SK-N-SH treated with all-trans-retinoic acid at 6 μM for 48 hours (cell line): Measurements from ENCODE around the gene GLRX3.

ENCODE experiments used
- ESRRG ChIP-seq: fragments of 250-450 bp; sonication (Bioruptor Pico); IDR thresholded peaks from 2 replicates; pipeline ENCODE4 v1.6.1; 2021; ENCODE audit warnings: mild to moderate bottlenecking
- GLIS3 ChIP-seq: fragments of 250-450 bp; sonication (Bioruptor Pico); IDR thresholded peaks from 2 replicates; pipeline ENCODE4 v1.5.0; 2020; ENCODE audit warnings: mild to moderate bottlenecking, moderate library complexity
- ISL1 ChIP-seq: fragments of 250-450 bp; sonication (Bioruptor Pico); IDR thresholded peaks from 2 replicates; pipeline ENCODE4 v2.1.2; 2022; ENCODE audit warnings: mild to moderate bottlenecking, moderate library complexity
- SNAI2 ChIP-seq: fragments of 250-450 bp; sonication (Bioruptor Pico); IDR thresholded peaks from 2 replicates; pipeline ENCODE4 v1.5.0; 2020; ENCODE audit warnings: mild to moderate bottlenecking, moderate library complexity
- TCF4 ChIP-seq: fragments of 250-450 bp; sonication (Bioruptor Pico); IDR thresholded peaks from 2 replicates; pipeline ENCODE4 v1.8.0; 2021; ENCODE audit warnings: mild to moderate bottlenecking, moderate library complexity, borderline replicate concordance
- TOX ChIP-seq: fragments of 250-450 bp; sonication (Bioruptor Pico); IDR thresholded peaks from 2 replicates; pipeline ENCODE4 v1.8.0; 2021; ENCODE audit warnings: mild to moderate bottlenecking, moderate library complexity, borderline replicate concordance
- ZC3H10 ChIP-seq: fragments of 250-450 bp; sonication (Bioruptor Pico); IDR thresholded peaks from 2 replicates; pipeline ENCODE4 v1.5.1; 2021; ENCODE audit warnings: mild to moderate bottlenecking, moderate library complexity
- ZNF70 ChIP-seq: fragments of 450-650 bp; formaldehyde crosslinking; IDR thresholded peaks from 2 replicates; pipeline ENCODE4 v1.5.0; 2020; ENCODE audit warnings: mild to moderate bottlenecking, moderate library complexity
- ZNF8 ChIP-seq: fragments of 450-650 bp; formaldehyde crosslinking; IDR thresholded peaks from 2 replicates; pipeline ENCODE4 v1.5.0; 2020; ENCODE audit warnings: mild to moderate bottlenecking, moderate library complexity
- TF ChIP-seq, protein P1 (sequence below): fragments of 250-450 bp; sonication (Bioruptor Pico); IDR thresholded peaks from 2 replicates; pipeline ENCODE4 v1.8.0; 2020; ENCODE audit warnings: mild to moderate bottlenecking, moderate library complexity, borderline replicate concordance
- TF ChIP-seq, protein P2 (sequence below): fragments of 250-450 bp; sonication (Bioruptor Pico); IDR thresholded peaks from 2 replicates; pipeline ENCODE4 v1.5.1; 2020; ENCODE audit warnings: low read depth, mild to moderate bottlenecking, moderate library complexity
- TF ChIP-seq, protein P3 (sequence below): fragments of 250-450 bp; sonication (Bioruptor Pico); IDR thresholded peaks from 2 replicates; pipeline ENCODE4 v1.5.1; 2021; ENCODE audit warnings: mild to moderate bottlenecking, moderate library complexity
- TF ChIP-seq, protein P4 (sequence below): fragments of 250-450 bp; sonication (Bioruptor Pico); IDR thresholded peaks from 2 replicates; pipeline ENCODE4 v1.8.0; 2021; ENCODE audit warnings: low read depth, mild to moderate bottlenecking, moderate library complexity, borderline replicate concordance
- TF ChIP-seq, protein P5 (sequence below): fragments of 250-450 bp; sonication (Bioruptor Pico); IDR thresholded peaks from 2 replicates; pipeline ENCODE4 v1.5.0; 2020; ENCODE audit warnings: mild to moderate bottlenecking, moderate library complexity

DNA sequence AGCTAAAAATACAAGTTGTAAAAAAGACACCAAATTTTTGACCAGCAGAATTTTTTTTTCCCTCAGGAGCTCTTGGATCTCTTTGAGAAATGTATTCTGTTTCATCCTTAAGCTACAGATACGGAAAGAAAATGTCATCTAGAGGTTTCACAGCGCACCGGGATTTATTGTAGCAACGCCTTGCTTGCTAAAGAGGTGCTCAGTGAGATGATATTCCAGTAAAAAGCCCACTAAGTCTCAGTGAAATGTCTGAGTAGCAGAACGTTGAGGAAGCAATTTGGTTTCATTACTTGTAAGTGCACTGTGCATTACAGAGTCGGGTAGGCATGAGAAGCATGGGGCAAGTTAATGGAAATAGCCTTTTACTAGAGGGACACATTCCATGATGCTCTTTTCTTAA, 62.5 kb downstream of the GLRX3 start:
- TF ChIP-seq TCF4 (no peak), ISL1 (CRISPR knock-in tag) (no peak), SNAI2 (no peak), ZC3H10 (no peak), ZNF8 (no peak), ESRRG (CRISPR knock-in tag) (no peak), TOX (CRISPR knock-in tag) (no peak), ZNF70 (CRISPR knock-in tag) (no peak), GLIS3 (CRISPR knock-in tag) (no peak)
- TF ChIP-seq, protein P1, sequence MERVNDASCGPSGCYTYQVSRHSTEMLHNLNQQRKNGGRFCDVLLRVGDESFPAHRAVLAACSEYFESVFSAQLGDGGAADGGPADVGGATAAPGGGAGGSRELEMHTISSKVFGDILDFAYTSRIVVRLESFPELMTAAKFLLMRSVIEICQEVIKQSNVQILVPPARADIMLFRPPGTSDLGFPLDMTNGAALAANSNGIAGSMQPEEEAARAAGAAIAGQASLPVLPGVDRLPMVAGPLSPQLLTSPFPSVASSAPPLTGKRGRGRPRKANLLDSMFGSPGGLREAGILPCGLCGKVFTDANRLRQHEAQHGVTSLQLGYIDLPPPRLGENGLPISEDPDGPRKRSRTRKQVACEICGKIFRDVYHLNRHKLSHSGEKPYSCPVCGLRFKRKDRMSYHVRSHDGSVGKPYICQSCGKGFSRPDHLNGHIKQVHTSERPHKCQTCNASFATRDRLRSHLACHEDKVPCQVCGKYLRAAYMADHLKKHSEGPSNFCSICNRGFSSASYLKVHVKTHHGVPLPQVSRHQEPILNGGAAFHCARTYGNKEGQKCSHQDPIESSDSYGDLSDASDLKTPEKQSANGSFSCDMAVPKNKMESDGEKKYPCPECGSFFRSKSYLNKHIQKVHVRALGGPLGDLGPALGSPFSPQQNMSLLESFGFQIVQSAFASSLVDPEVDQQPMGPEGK (CRISPR knock-in tag) = no peak
- TF ChIP-seq, protein P2, sequence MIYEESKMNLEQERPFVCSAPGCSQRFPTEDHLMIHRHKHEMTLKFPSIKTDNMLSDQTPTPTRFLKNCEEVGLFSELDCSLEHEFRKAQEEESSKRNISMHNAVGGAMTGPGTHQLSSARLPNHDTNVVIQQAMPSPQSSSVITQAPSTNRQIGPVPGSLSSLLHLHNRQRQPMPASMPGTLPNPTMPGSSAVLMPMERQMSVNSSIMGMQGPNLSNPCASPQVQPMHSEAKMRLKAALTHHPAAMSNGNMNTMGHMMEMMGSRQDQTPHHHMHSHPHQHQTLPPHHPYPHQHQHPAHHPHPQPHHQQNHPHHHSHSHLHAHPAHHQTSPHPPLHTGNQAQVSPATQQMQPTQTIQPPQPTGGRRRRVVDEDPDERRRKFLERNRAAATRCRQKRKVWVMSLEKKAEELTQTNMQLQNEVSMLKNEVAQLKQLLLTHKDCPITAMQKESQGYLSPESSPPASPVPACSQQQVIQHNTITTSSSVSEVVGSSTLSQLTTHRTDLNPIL (CRISPR knock-in tag) = no peak
- TF ChIP-seq, protein P3, sequence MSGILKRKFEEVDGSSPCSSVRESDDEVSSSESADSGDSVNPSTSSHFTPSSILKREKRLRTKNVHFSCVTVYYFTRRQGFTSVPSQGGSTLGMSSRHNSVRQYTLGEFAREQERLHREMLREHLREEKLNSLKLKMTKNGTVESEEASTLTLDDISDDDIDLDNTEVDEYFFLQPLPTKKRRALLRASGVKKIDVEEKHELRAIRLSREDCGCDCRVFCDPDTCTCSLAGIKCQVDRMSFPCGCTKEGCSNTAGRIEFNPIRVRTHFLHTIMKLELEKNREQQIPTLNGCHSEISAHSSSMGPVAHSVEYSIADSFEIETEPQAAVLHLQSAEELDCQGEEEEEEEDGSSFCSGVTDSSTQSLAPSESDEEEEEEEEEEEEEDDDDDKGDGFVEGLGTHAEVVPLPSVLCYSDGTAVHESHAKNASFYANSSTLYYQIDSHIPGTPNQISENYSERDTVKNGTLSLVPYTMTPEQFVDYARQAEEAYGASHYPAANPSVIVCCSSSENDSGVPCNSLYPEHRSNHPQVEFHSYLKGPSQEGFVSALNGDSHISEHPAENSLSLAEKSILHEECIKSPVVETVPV (CRISPR knock-in tag) = no peak
- TF ChIP-seq, protein P4, sequence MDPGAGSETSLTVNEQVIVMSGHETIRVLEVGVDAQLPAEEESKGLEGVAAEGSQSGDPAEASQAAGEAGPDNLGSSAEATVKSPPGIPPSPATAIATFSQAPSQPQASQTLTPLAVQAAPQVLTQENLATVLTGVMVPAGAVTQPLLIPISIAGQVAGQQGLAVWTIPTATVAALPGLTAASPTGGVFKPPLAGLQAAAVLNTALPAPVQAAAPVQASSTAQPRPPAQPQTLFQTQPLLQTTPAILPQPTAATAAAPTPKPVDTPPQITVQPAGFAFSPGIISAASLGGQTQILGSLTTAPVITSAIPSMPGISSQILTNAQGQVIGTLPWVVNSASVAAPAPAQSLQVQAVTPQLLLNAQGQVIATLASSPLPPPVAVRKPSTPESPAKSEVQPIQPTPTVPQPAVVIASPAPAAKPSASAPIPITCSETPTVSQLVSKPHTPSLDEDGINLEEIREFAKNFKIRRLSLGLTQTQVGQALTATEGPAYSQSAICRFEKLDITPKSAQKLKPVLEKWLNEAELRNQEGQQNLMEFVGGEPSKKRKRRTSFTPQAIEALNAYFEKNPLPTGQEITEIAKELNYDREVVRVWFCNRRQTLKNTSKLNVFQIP (CRISPR knock-in tag) = no peak
- TF ChIP-seq, protein P5, sequence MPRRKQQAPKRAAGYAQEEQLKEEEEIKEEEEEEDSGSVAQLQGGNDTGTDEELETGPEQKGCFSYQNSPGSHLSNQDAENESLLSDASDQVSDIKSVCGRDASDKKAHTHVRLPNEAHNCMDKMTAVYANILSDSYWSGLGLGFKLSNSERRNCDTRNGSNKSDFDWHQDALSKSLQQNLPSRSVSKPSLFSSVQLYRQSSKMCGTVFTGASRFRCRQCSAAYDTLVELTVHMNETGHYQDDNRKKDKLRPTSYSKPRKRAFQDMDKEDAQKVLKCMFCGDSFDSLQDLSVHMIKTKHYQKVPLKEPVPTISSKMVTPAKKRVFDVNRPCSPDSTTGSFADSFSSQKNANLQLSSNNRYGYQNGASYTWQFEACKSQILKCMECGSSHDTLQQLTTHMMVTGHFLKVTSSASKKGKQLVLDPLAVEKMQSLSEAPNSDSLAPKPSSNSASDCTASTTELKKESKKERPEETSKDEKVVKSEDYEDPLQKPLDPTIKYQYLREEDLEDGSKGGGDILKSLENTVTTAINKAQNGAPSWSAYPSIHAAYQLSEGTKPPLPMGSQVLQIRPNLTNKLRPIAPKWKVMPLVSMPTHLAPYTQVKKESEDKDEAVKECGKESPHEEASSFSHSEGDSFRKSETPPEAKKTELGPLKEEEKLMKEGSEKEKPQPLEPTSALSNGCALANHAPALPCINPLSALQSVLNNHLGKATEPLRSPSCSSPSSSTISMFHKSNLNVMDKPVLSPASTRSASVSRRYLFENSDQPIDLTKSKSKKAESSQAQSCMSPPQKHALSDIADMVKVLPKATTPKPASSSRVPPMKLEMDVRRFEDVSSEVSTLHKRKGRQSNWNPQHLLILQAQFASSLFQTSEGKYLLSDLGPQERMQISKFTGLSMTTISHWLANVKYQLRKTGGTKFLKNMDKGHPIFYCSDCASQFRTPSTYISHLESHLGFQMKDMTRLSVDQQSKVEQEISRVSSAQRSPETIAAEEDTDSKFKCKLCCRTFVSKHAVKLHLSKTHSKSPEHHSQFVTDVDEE (CRISPR knock-in tag) = no peak
